Superior temporal gyrus (tissue), 1 donor: ENCODE results near the gene FGFR1OP2.

Source experiments
- DNase-seq: peaks from one replicate; pipeline ENCODE4 v3.0.0-alpha.2; 2016; ENCODE audit errors: extremely low spot score

FGFR1OP2 gene

DNA sequence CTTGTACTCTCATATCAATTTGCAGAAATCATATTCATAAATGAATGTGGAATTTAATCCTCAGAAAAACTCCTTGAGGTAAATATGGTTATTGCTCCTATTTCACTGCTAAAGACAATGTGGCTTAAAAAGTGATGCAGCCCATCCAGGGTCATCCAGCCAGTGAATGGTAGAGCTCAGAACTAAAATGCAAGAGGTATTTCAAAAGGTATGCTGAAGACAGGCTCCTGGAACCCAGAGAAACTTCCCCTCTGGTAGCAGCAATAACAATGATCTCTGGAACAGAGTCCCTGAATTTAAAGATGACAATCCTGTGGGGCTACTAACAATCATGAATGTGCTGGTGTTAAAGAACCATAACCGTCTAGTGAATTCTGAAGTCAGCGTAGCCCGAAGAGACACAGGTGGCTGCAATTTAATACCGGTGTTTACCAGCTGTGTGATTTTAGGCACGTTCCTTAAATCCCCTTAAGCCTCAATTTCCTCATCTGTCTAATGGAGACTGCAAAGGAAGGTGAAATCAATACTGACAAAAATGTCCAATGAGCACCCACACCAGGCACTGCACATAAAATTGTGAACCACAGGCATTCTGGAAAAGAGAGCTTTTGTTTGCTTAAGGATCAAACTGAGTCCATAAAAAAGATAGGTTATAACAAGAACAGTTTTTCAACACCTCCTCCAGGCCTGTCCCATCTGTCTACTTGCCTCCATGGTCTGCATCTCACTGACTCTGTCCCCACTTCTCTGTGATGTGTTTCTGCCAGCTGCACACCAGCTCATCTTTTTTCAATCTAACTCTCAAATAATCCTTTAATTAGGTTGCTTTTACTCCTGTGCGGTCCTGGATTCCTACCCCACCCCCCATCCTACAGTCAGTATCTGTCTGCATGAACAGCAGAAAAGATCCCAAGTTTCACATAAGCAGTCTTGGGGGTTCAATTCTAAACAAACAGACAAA is 65.4 kb downstream of the FGFR1OP2 start:
- no peak for DNase-seq

GRCh38 chr12:27005495-27005894 is 67.2 kb downstream of the FGFR1OP2 start:
- DNase-seq: no peak

DNA sequence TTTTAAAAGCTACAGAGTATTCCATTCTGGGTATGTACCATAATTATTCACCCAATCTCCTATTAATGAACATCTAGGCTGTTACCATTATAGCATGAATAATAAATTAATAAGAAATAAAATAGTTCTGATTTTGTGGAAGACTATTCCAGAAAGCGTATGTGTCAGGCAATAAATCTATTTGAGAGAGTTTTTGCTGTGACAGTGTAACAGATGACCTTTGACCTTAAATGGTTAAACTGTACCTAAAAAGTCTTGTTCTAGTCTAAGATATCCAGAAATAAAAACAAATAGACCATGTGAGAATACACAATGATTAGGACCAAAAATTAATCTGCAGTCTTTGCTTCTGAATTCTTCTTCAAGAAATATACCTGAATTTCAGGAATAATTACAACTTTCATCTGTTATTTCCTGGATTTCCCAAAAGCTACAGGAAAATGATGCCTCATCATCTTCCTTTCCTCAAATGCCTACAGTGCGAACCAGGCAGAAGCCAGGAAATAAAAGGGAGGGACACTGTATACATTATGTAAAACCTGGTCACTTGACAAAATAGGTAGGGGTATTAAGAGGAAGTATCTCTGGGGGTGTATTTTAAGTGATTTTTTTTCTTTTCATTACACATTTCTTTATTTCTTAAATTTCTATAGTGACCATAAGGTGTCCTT is 68.7 kb downstream of the FGFR1OP2 start:
- no peak for DNase-seq

DNA sequence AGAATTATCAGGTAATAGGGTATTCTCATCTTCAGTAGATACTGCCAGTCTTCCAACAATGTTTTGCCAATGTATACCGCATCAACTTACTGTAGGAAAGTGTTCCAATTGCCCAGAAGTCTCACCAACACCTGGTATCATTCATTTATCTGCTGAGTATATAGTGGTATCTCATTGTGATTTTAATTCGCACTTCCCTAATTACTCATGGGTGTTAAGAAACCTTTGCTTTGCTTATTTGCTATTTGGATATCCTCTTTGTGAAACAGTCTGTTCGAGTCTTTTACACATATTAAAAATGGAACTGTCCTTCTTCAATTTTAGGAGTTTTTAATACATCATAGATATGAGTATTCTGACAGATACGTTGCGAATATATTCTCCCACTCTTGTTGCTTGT is 69.8 kb downstream of the FGFR1OP2 start:
- DNase-seq: no peak

DNA sequence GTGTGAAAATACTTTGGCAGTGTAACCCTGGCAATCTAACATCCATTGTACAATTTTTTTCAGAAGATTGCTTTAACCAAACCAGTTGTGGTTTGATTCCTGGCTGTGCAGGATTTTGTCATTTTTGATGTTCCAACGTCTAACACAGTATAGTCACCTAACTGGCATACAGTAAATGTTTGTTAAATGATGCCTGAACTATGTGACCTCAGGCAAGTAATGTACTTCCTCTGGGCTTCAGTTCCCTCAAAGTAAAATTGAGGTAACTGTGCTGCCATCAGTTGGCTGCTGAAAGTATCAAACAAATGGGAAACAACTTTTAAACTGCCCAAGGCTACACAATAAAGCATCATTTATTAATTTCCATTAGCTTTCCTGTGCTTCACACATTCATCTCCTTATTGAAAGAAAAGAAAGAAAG is 71.6 kb downstream of the FGFR1OP2 start:
- no peak for DNase-seq

DNA sequence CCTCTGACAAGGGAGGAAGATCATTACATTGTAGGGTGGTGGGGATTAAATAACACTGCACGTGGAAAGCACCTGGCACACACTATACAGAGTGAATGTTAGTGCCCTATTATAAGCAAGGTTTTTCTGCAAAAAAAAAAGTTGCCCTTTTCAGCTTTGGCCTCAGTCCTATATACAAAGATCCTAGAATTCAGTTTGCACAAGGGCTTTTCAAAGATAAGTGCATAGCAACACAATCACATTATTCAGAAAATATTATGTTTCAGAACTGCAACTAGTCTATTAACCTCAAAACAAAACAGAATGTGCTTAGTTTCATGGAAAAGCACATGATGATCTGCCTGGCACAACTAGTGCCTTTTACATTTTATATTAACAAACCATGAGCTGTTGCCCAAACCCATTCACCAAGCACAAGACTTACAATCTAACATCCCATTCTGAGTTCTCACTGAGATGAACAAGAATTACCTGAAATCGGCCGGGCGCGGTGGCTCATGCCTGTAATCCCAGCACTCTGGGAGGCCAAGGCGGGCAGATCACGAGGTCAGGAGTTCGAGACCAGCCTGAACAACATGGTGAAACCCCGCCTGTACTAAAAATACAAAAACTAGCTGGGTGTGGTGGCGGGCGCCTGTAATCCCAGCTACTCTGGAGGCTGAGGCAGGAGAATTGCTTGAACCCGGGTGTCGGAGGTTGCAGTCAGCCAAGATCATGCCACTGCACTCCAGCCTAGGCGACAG is 74.1 kb downstream of the FGFR1OP2 start:
- peak; percentile 65 for DNase-seq

DNA sequence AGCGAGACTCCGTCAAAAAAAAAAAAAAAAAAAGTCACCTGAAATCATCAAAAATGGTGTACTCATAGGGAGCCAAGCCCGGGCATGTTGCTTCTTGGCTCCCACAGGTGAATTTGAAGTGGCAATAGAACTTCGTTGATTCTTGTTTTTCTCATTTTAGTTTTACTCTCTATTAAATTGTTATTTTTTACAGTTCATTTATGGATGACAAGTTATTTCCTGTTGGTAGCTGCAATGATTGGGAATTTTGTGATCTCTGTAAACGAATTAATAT is 74.6 kb downstream of the FGFR1OP2 start:
- DNase-seq: no peak

GRCh38 chr12:27013611-27014084 is 75.4 kb downstream of the FGFR1OP2 start:
- DNase-seq: peak; percentile 64

- DNase-seq: peak; percentile 87
Measured at GRCh38 chr12:27014085-27014858, 76.0 kb downstream of the FGFR1OP2 start, which contains the start of gene TM7SF3. TSS of gene TM7SF3 (minus strand) at chr12:27014384. CDS start at chr12:27014168, 216 bp downstream.

DNA sequence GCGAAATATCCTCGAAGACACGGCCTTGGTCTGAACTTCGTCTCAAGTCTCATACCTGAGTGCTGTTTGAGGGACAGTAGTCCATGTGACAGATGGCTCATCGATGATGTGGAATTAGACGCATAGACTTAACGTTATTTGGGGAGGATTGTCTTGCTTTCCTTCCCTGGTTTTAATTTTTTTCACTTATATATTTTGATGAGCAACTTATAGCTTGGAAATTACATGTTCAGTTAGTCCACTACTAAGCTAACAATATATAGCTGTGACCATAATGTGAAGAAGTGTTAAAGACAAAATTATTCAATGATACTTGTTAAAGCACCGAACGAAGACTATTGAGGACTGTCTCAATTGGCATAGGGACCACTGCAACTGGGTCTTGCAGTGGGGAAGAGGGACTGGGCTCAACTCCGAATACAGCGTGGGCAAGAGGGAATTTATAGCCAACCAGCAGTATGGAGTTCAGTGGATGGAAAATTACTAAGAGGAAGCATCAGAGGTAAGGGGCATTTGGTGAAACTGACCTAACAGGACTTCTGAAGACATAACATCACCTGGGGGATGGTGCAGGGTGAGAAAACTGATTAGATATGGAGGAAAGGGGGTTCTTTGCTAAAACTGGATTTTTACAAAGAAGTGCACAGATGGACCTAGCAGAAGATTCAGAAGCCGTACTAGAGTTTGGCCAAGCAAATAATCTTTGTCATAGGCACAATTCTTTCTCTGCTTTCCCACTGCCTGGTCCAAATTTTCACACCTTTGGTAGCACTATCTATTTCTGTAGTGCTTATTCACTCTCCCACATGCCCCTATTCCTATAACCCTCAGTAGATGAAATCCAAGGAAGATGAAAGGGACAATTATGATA is 76.8 kb downstream of the FGFR1OP2 start:
- peak; percentile 69 for DNase-seq

- DNase-seq: no peak
Measured at GRCh38 chr12:27015730-27016076, 77.4 kb downstream of the FGFR1OP2 start.
